BJ (cell line): ENCODE results near the gene NDUFC2. TPM values are rescaled to one million over a fixed set of nuclear protein-coding genes. Genes with fewer than 3 reads are reported as not detected.
"Not testable (repeated sequence)": the region's sequence is repeated elsewhere in the genome, so short reads cannot be mapped to it uniquely, and the experiment has no call there.

ENCODE experiments used
- CTCF ChIA-PET: fragments of 350-600 bp; formaldehyde crosslinking; extraction: SDS; loops from one replicate; lab custom pipeline; 2021; ENCODE audit warnings: antibody characterized with exemption, inconsistent platforms; lab: Yijun Ruan, JAX
- POLR2A ChIA-PET: fragments of 300-600 bp; sonication (Branson Sonifier 250); formaldehyde crosslinking; extraction: SDS; loops from one replicate; lab custom pipeline; 2021; ENCODE audit warnings: antibody characterized with exemption; lab: Charles Lee
- DNase-seq: peaks from one replicate; pipeline ENCODE4 v3.0.0-alpha.2; 2011; ENCODE audit warnings: low read depth
- H3K27me3 ChIP-seq: 2 replicates; pipeline ENCODE4 v1.6.0; 2011; ENCODE audit warnings: low read length; ENCODE audit not compliant: control insufficient read depth, insufficient read depth
- H3K36me3 ChIP-seq: 2 replicates; pipeline ENCODE4 v1.5.1; 2011; ENCODE audit warnings: low read length; ENCODE audit not compliant: control insufficient read depth, insufficient read depth
- H3K4me3 ChIP-seq: 2 replicates; pipeline ENCODE4 v1.5.1; 2011; ENCODE audit warnings: low read depth, mild to moderate bottlenecking, control low read depth, low read length
- CTCF ChIP-seq: IDR thresholded peaks from 2 replicates; pipeline ENCODE4 v1.5.1; 2011; ENCODE audit warnings: low read depth, mild to moderate bottlenecking, control low read depth, inconsistent platforms, low read length, moderate library complexity; ENCODE audit not compliant: insufficient read depth
- polyA plus RNA-seq: library from polyadenylated mRNA; depleted of rRNA; stranded (reverse); fragments of >200 nt; gene quantifications from 2 replicates; pipeline ENCODE4 v1.2.3, GENCODE V29; 2011

NDUFC2 gene
- polyA plus RNA-seq, 1 experiment = 150 TPM

DNA sequence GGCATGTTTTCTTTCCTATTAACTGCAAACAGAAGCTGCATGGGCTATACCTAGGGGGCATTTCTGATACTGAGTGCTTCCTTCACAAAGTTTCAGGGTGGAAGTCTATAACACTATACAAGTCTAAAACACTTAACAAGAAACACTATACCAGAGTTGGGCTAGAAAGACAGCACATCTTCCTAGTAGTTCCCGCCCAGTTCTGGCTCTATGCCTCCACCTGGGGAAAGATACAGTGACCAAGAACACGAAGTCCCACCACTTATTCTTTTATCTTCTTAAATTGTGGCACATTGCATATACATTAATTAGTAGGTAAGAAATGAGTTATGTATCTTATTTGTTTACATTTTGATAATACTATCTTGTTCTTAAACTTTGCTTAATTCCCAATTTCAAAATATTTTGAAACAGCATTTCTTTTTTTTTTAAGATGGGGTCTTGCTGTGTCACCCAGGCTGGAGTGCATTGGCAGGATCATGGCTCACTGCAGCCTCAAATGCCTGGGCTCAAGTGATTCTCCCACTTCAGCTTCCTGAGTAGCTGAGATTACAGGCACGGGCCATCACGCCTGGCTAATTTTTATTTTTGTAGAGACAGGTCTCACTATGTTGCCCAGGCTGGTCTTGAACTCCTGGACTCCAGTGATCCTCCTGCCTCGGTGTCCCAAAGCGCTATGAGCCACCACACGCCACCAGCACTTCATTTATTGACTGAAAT lies 18.2 kb upstream of the NDUFC2 start:
- no peak for TF ChIP-seq CTCF
- ChIA-PET CTCF (no interaction called here), POLR2A (no interaction called here)
- Histone ChIP-seq H3K4me3 (no peak overlapping the region), H3K36me3 (peaks cover 3% of the 10 kb centered on the region), H3K27me3 (no peaks in the 10 kb centered on the region)
- no peak for DNase-seq

- DNase-seq = no peak
- TF ChIP-seq CTCF = no peak
- CTCF ChIA-PET = no interaction called here
- Histone ChIP-seq H3K4me3 (no peak overlapping the region), H3K27me3 (no peaks in the 10 kb centered on the region), H3K36me3 (peaks cover 3% of the 10 kb centered on the region; the same call in 1 of the 2 replicates)
- POLR2A ChIA-PET = no interaction called here
Observed at GRCh38 chr11:78094250-78094649, 14.6 kb upstream of the NDUFC2 start.

DNA sequence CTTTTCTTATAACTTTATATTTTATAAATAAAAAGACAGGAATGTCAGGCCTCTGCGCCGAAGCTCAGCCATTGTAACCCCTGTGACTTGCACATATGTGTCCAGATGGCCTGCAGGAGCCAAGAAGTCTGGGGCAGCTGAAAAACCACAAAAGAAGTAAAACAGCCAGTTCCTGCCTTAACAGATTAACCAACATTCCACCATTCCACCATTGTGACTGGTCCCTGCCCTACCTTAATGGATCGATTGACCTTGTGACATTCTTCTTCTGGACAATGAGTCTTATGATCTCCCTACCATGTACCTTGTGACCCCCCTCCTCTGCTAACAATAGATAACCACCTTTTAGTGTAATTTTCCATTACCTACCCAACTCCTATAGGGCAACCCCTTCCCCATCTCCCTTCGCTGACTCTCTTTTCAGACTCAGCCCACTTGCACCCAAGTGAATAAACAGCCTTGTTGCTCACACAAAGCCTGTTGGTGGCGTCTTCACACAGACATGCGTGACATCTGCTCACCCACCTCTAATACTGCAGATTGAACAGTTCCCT lies 6.9 kb upstream of the NDUFC2 start:
- not testable (repeated sequence) for DNase-seq

GRCh38 chr11:78085972-78086371 lies 6.3 kb upstream of the NDUFC2 start:
- TF ChIP-seq CTCF = no peak
- Histone ChIP-seq H3K27me3 (no peaks in the 10 kb centered on the region), H3K36me3 (no peaks in the 10 kb centered on the region), H3K4me3 (no peak overlapping the region)
- ChIA-PET POLR2A (no interaction called here), CTCF (no interaction called here)
- no peak for DNase-seq

More for the DNA sequence above, 6.9 kb upstream of the NDUFC2 start:
- CTCF ChIA-PET, H3K4me3 ChIP-seq, H3K27me3 ChIP-seq, H3K36me3 ChIP-seq, POLR2A ChIA-PET: not testable (repeated sequence)

GRCh38 chr11:78084506-78084905 lies 4.8 kb upstream of the NDUFC2 start:
- CTCF ChIA-PET = interaction anchor here (0.7 kb wide), 1 partner anchor 155 kb away, joined by 3 read pairs; no protein-coding TSS in a partner anchor
- H3K36me3 ChIP-seq, H3K27me3 ChIP-seq, POLR2A ChIA-PET, DNase-seq, H3K4me3 ChIP-seq: not testable (repeated sequence)

DNA sequence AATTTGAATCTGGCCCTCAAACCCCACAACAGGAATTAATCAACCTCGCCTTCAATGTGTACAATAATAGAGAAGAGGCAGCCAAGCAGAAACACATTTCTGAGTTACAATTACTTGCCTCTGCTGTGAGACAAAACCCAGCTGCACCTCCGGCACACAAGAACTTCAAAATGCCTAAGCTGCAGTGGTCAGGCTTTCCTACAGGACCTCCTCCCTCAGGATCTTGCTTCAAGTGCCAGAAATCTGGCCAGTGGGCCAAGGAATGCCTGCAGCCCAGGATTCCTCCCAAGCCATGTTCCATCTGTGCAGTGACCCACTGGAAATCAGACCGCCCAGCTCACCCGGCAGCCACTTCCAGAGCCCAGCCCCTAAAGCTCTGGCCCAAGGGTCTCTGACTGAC lies 3.4 kb upstream of the NDUFC2 start:
- ChIA-PET CTCF (no interaction called here), POLR2A (no interaction called here)
- no peak for TF ChIP-seq CTCF

More for the DNA sequence above, 3.4 kb upstream of the NDUFC2 start:
- Histone ChIP-seq H3K4me3 (no peak overlapping the region), H3K36me3 (no peaks in the 10 kb centered on the region), H3K27me3 (no peaks in the 10 kb centered on the region)
- no peak for DNase-seq
